Activated B cell treated with CpG ODN at 0.5 μM for 24 hours (primary cell): ENCODE measurements around the gene NBAS. TPM values are rescaled to one million over a fixed set of nuclear protein-coding genes. Genes with fewer than 3 reads are reported as not detected.

ENCODE experiments used
- ATAC-seq: fragments of 200-7000 bp; cut with Tn5 transposase; one replicate; pipeline ENCODE4 v1.10.0; 2021; ENCODE audit warnings: low read depth, mild to moderate bottlenecking, moderate library complexity
- CTCF ChIA-PET: fragments of 350-600 bp; sonication (Branson Sonifier 250); formaldehyde crosslinking; loops from one replicate; lab custom pipeline; 2021; ENCODE audit warnings: antibody characterized with exemption; lab: Charles Lee
- POLR2A ChIA-PET: fragments of 350-600 bp; sonication (Branson Sonifier 250); formaldehyde crosslinking; loops from one replicate; lab custom pipeline; 2021; ENCODE audit warnings: antibody characterized with exemption; lab: Charles Lee
- DNase-seq: peaks from one replicate; pipeline ENCODE4 v3.0.0; 2022
- H3K27ac Mint-ChIP-seq: one replicate; pipeline ENCODE4 v1.8.0; 2020; ENCODE audit warnings: mixed read lengths
- H3K27me3 Mint-ChIP-seq: one replicate; pipeline ENCODE4 v1.8.0; 2021; ENCODE audit warnings: mixed read lengths
- H3K36me3 Mint-ChIP-seq: one replicate; pipeline ENCODE4 v1.8.0; 2021; ENCODE audit warnings: low read depth, mixed read lengths
- H3K4me1 Mint-ChIP-seq: one replicate; pipeline ENCODE4 v1.8.0; 2021; ENCODE audit warnings: mixed read lengths
- H3K4me3 Mint-ChIP-seq: one replicate; pipeline ENCODE4 v1.8.0; 2020; ENCODE audit warnings: mild to moderate bottlenecking, mixed read lengths
- H3K9me3 Mint-ChIP-seq: one replicate; pipeline ENCODE4 v1.8.0; 2020; ENCODE audit warnings: mixed read lengths
- intact Hi-C: fragments of 100-400 bp; cut with micrococcal nuclease; formaldehyde crosslinking; loops from one replicate; pipeline ENCODE4 v1.15.1; 2024
- total RNA-seq: library from RNA; stranded (reverse); gene quantifications from 2 replicates; pipeline ENCODE4 v1.2.3, GENCODE V29; 2022
- TF ChIP-seq, protein P1 (sequence below): fragments of 200-600 bp; IDR thresholded peaks from one replicate; pipeline ENCODE4 v1.8.0; 2022; ENCODE audit warnings: antibody characterized with exemption, mild to moderate bottlenecking

NBAS gene
- total RNA-seq, 1 donor from 2014 or later: 40.1 TPM

DNA sequence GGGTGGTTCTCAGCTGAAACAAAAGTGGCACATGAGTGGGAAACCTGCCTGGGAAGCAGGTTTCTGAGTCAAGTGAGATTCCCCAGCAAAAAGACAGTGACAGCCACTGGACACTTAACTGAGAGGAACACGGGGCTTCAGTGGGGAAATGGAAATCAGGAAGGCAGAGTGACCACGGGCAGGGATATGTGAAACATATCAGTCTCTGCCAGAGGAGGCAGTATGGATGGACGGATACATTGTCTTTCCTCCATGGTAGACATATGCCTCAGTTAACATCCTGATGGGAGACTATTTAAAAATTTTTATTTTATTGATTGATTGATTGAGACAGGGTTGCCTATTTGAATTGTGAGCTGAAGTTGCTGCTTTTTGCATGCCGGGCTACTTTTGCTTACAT lies 292.1 kb downstream of the NBAS start:
- Mint-ChIP-seq H3K36me3 (peaks cover 60% of the 10 kb centered on the region), H3K9me3 (no peaks in the 10 kb centered on the region), H3K4me3 (no peak overlapping the region)

DNA sequence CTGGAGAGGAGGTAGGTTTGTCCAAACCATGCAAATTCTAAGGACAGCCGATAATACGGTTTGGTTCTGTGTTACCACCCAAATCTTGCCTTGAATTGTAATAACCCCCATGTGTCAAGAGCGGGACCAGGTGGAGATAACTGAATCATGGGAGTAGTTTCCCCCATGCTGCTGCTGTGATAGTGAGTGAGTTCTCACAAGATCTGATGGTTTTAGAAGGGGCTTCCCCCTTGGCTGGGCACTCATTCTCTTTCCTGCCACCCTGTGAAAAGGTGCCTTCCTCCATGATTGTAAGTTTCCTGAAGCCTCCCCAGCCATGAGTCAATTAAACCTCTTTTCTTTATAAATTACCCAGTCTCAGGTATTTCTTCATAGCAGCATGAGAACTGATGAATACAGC lies 295.2 kb downstream of the NBAS start:
- ATAC-seq: no peak
- no peak overlapping the region for H3K27ac Mint-ChIP-seq
- DNase-seq: no peak
- TF ChIP-seq, protein P1, sequence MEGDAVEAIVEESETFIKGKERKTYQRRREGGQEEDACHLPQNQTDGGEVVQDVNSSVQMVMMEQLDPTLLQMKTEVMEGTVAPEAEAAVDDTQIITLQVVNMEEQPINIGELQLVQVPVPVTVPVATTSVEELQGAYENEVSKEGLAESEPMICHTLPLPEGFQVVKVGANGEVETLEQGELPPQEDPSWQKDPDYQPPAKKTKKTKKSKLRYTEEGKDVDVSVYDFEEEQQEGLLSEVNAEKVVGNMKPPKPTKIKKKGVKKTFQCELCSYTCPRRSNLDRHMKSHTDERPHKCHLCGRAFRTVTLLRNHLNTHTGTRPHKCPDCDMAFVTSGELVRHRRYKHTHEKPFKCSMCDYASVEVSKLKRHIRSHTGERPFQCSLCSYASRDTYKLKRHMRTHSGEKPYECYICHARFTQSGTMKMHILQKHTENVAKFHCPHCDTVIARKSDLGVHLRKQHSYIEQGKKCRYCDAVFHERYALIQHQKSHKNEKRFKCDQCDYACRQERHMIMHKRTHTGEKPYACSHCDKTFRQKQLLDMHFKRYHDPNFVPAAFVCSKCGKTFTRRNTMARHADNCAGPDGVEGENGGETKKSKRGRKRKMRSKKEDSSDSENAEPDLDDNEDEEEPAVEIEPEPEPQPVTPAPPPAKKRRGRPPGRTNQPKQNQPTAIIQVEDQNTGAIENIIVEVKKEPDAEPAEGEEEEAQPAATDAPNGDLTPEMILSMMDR: no peak
- no peak overlapping the region for H3K4me3 Mint-ChIP-seq
- POLR2A ChIA-PET: no interaction called here
- intact Hi-C loops: no loop called here
- no peaks in the 10 kb centered on the region for H3K9me3 Mint-ChIP-seq
- CTCF ChIA-PET: no interaction called here
- no peaks in the 10 kb centered on the region for H3K27me3 Mint-ChIP-seq
- H3K36me3 Mint-ChIP-seq: peaks cover 67% of the 10 kb centered on the region
- H3K4me1 Mint-ChIP-seq: no peaks in the 10 kb centered on the region

More for the DNA sequence above, 292.1 kb downstream of the NBAS start:
- DNase-seq: no peak
- no peaks in the 10 kb centered on the region for H3K4me1 Mint-ChIP-seq
- no peak overlapping the region for H3K27ac Mint-ChIP-seq
- ChIA-PET CTCF (no interaction called here), POLR2A (no interaction called here)
- intact Hi-C loops: no loop called here
- TF ChIP-seq, protein P1: no peak
- no peaks in the 10 kb centered on the region for H3K27me3 Mint-ChIP-seq
- ATAC-seq: no peak

DNA sequence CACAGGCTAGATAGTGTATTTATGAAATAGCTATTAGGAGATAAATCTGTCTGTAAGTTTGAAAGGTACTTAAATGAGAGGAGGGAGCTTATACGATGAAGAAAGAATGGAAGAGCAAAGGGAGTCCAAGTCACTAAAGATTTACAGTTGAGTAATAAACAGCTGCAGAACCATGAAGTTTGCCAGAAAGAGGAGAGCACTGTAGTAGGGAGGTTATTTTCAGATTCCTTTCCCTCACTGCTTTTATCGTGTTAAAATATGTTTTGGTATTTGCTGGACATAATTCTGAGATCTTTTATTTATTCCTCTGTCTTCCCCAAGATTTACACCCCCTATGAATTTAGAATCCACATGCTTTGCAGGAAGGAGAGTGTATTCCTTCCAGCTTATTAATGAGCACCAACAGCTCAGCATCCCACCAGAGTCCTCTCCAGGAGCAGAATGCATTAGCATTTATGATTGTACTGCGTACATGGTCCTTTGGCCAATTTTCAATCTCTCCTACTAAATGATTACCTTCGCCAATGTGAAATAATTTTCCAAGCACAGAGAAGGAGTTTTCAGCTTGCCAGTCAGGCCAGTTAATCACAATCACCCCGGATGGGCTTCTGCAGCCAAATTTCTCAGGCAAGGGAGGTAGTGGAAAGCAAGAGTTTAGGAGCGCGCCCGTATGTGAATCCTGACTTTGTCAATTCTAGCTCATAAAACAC lies 297.0 kb downstream of the NBAS start:
- Mint-ChIP-seq H3K27me3 (no peaks in the 10 kb centered on the region), H3K36me3 (peaks cover 75% of the 10 kb centered on the region), H3K4me3 (no peak overlapping the region), H3K4me1 (no peaks in the 10 kb centered on the region), H3K9me3 (peaks cover 5% of the 10 kb centered on the region), H3K27ac (no peak overlapping the region)
- ChIA-PET CTCF (no interaction called here), POLR2A (interaction anchor here (0.5 kb wide), 1 partner anchor 298 kb away, joined by 3 read pairs; no protein-coding TSS in a partner anchor)
- ATAC-seq (no peak), DNase-seq (no peak)
- TF ChIP-seq, protein P1: no peak
- intact Hi-C loops: no loop called here

DNA sequence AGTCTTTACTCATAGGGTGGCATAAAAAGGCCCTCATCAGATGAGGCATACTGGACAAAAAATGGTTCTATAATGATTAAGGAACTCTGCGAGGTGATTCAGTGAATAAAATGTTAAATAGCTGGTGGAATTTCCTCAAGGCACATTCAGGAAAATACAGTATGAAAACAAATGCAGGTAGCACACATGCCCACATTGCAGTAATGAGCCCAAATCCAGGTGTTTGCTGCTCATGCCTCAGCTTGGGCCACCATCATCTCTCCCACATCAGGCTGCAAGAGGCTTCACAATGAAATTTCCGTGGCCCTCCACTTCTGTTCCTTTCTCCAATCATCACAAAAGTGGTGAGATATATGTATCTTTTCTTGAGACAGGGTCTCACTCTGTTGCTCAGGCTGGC lies 298.3 kb downstream of the NBAS start:
- ATAC-seq (no peak), DNase-seq (no peak)
- no peak overlapping the region for H3K27ac Mint-ChIP-seq
- intact Hi-C loops: no loop called here
- TF ChIP-seq, protein P1: no peak
- H3K4me3 Mint-ChIP-seq: no peak overlapping the region
- no peaks in the 10 kb centered on the region for H3K27me3 Mint-ChIP-seq
- ChIA-PET CTCF (no interaction called here), POLR2A (no interaction called here)
- H3K36me3 Mint-ChIP-seq: peaks cover 71% of the 10 kb centered on the region
- peaks cover 14% of the 10 kb centered on the region for H3K9me3 Mint-ChIP-seq
- H3K4me1 Mint-ChIP-seq: no peaks in the 10 kb centered on the region

DNA sequence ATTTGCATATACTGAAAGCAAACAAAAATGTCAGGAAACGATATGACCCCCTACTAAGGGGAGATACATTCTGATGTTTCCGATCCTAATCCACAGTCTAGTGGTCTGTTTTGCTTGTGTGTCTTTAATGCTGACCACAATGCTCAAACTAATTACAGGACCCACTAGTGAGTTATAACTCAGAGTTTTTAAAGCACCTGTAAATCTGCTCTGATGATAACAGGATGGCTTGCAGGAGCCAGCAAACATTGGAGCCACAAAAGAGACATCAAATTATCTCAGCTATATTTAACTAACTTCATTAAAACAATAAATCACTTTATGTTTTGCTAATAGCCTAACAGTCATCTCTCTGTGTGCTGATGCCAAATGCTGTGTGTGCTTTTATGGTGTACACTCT lies 300.3 kb downstream of the NBAS start:
- ATAC-seq (no peak), DNase-seq (no peak)
- intact Hi-C loops: no loop called here
- Mint-ChIP-seq H3K27me3 (no peaks in the 10 kb centered on the region), H3K27ac (no peak overlapping the region), H3K4me1 (no peaks in the 10 kb centered on the region), H3K4me3 (no peak overlapping the region), H3K36me3 (peaks cover 68% of the 10 kb centered on the region), H3K9me3 (peaks cover 14% of the 10 kb centered on the region)
- ChIA-PET CTCF (no interaction called here), POLR2A (no interaction called here)
- TF ChIP-seq, protein P1: no peak
